NT2/D1 (cell line): ENCODE measurements around the gene GSTM4.

Source experiments
- SUZ12 ChIP-seq: IDR thresholded peaks from 2 replicates; pipeline ENCODE4 v1.6.1; 2011; ENCODE audit not compliant: insufficient read length, insufficient read depth; ENCODE audit errors: extremely low read depth
- YY1 ChIP-seq: IDR thresholded peaks from 2 replicates; pipeline ENCODE4 v1.6.1; 2011; ENCODE audit not compliant: insufficient read length, insufficient read depth
- ZNF274 ChIP-seq: IDR thresholded peaks from 2 replicates; pipeline ENCODE4 v1.6.1; 2011; ENCODE audit warnings: mild to moderate bottlenecking, low read depth, low read length

DNA sequence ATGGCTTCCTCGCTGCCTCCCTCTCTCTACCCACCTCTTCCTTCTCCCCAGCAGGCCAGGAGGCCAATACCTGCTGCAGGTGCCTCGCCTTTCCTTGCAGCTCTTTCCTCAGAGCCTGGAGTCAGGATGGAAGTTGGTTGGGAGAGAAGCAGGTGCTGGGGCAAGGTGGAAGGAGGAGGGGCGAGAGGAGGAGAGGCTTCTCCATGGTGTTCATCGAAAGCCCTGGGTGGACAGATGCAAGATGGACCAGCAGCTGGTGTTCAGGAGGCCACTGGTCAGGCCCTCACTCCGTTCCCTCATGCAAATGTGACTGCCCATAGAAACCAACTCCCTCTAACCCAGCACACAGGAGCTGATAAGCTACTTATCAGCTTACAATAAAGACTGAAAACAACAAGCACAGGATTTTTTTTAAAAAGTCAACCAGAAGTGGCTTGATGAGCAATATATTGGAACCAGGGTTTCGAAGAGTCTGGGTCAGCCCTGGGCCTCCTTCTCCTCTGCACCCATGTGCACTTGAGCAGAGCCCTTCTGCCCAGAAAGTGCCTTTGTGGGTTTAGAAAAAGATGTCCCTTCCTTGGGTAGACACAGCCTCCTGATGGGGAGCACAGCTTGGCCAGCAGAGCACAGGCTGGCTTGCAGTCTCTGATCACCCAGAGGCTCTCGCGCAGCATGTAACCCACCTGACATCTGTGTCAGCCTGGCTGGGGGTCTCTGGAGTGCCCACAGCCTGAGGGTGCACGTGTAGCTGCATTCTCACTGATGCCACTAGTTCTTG lies 16.6 kb upstream of the GSTM4 start:
- TF ChIP-seq YY1: no peak
- TF ChIP-seq SUZ12: no peak
- TF ChIP-seq ZNF274: no peak
